ENCODE measurements around the gene KCNQ4.

The KCNQ4 gene

GRCh38 chr1:40794974-40795715 lies 11.6 kb downstream of the KCNQ4 start:
- DNase-seq (ENCODE audit: low read depth in 2 of 2), result no peak

- no peak for DNase-seq (ENCODE audit: low read depth in 2 of 2)
Observed at GRCh38 chr1:40795811-40796586, 12.4 kb downstream of the KCNQ4 start.

GRCh38 chr1:40796939-40797667 lies 13.5 kb downstream of the KCNQ4 start:
- no peak for DNase-seq (ENCODE audit: low read depth in 2 of 2)

GRCh38 chr1:40797668-40798010 lies 14.1 kb downstream of the KCNQ4 start:
- DNase-seq (ENCODE audit: low read depth in 2 of 2), result no peak

- no peak for DNase-seq (ENCODE audit: low read depth in 2 of 2)
Observed at GRCh38 chr1:40798366-40799281, 15.0 kb downstream of the KCNQ4 start.

- no peak for DNase-seq (ENCODE audit: low read depth in 2 of 2)
Observed at GRCh38 chr1:40799351-40799867, 15.8 kb downstream of the KCNQ4 start.

- DNase-seq (ENCODE audit: low read depth in 2 of 2), result no peak
Observed at GRCh38 chr1:40801742-40802077, 18.1 kb downstream of the KCNQ4 start.

- DNase-seq (ENCODE audit: low read depth in 2 of 2), result peak; percentile 64 to 72
Observed at GRCh38 chr1:40802078-40802741, 18.6 kb downstream of the KCNQ4 start.

GRCh38 chr1:40802742-40803113 lies 19.1 kb downstream of the KCNQ4 start:
- no peak for DNase-seq (ENCODE audit: low read depth in 2 of 2)

GRCh38 chr1:40803447-40803846 lies 19.9 kb downstream of the KCNQ4 start:
- no peak for DNase-seq (ENCODE audit: low read depth in 2 of 2)

GRCh38 chr1:40803902-40804301 lies 20.3 kb downstream of the KCNQ4 start:
- DNase-seq (ENCODE audit: low read depth in 2 of 2), result no peak

GRCh38 chr1:40806240-40806639 lies 22.7 kb downstream of the KCNQ4 start:
- DNase-seq (ENCODE audit: low read depth in 2 of 2), result no peak

GRCh38 chr1:40806731-40807695 lies 23.4 kb downstream of the KCNQ4 start:
- no peak for DNase-seq (ENCODE audit: low read depth in 2 of 2)

GRCh38 chr1:40808002-40808401 lies 24.4 kb downstream of the KCNQ4 start:
- DNase-seq (ENCODE audit: low read depth in 2 of 2), result no peak

GRCh38 chr1:40808444-40808843 lies 24.9 kb downstream of the KCNQ4 start:
- DNase-seq (ENCODE audit: low read depth in 2 of 2), result no peak

GRCh38 chr1:40808909-40809308 lies 25.3 kb downstream of the KCNQ4 start:
- DNase-seq (ENCODE audit: low read depth in 2 of 2), result no peak

- no peak for DNase-seq (ENCODE audit: low read depth in 2 of 2)
Observed at GRCh38 chr1:40810927-40811326, 27.3 kb downstream of the KCNQ4 start.

- no peak for DNase-seq (ENCODE audit: low read depth in 2 of 2)
Observed at GRCh38 chr1:40815420-40815819, 31.8 kb downstream of the KCNQ4 start.

GRCh38 chr1:40817791-40818263 lies 34.2 kb downstream of the KCNQ4 start:
- DNase-seq (ENCODE audit: low read depth in 2 of 2), result no peak
